Heart left ventricle (tissue), 16 donors: ENCODE data around the gene IFT43. TPM values are rescaled to one million over a fixed set of nuclear protein-coding genes. Genes with fewer than 3 reads are reported as not detected.
A peak's percentile ranks its signal among the peaks of the same experiment; 100 is the strongest.

Experiments
- ATAC-seq, 4 donors: fragments of 200-7000 bp; cut with Tn5 transposase; one replicate each; pipeline ENCODE4 v1.9.1; 2020 to 2022; ENCODE audit warnings: moderate library complexity in 4 of 4, mild to moderate bottlenecking in 3 of 4, moderate number of reproducible peaks in 1 of 4
- DNase-seq, 5 donors: peaks; one replicate each; pipeline ENCODE4 v3.0.0-alpha.2; 2020
- H3K27ac ChIP-seq, 12 donors: fragments of 200-600 bp; sonication (generic) in 4 of 12; one replicate each; pipeline versions ENCODE4 v1.5.0 to v1.8.0; 2016 to 2022; ENCODE audit warnings: mild to moderate bottlenecking in 2 of 12
- H3K27me3 ChIP-seq, 9 donors: fragments of 200-600 bp; sonication (generic) in 2 of 9; one replicate each; pipeline versions ENCODE4 v1.5.1 to v1.8.0; 2016 to 2022; ENCODE audit warnings: mild to moderate bottlenecking in 3 of 9
- H3K36me3 ChIP-seq, 9 donors: fragments of 200-600 bp; sonication (generic) in 2 of 9; one replicate each; pipeline versions ENCODE4 v1.5.0 to v1.8.0; 2018 to 2022; ENCODE audit warnings: mild to moderate bottlenecking in 2 of 9
- H3K4me1 ChIP-seq, 12 donors: fragments of 200-600 bp; sonication (generic) in 4 of 12; one replicate each; pipeline versions ENCODE4 v1.5.0 to v1.8.0; 2016 to 2022; ENCODE audit warnings: mild to moderate bottlenecking in 3 of 12
- H3K4me3 ChIP-seq, 12 donors: fragments of 200-600 bp; sonication (generic) in 4 of 12; one replicate each; pipeline versions ENCODE4 v1.5.0 to v1.8.0; 2017 to 2022; ENCODE audit warnings: mild to moderate bottlenecking in 9 of 12, moderate library complexity in 4 of 12
- H3K9me3 ChIP-seq, 12 donors: fragments of 200-600 bp; sonication (generic) in 4 of 12; one replicate each; pipeline versions ENCODE4 v1.5.0 to v1.8.0; 2016 to 2022; ENCODE audit warnings: mild to moderate bottlenecking in 1 of 12
- CTCF ChIP-seq, 12 donors: fragments of 200-600 bp; sonication (generic) in 4 of 12; IDR thresholded peaks; one replicate each; pipeline versions ENCODE4 v1.5.0 to v1.8.0; 2018 to 2022; ENCODE audit warnings: antibody characterized with exemption in 12 of 12, mild to moderate bottlenecking in 5 of 12
- POLR2A ChIP-seq, 2 donors: fragments of 450-650 bp; IDR thresholded peaks; one replicate each; pipeline ENCODE4 v1.6.1; 2017; ENCODE audit warnings: antibody characterized with exemption in 2 of 2, mild to moderate bottlenecking in 2 of 2, moderate library complexity in 2 of 2
- WGBS, 4 donors: extraction: QIAGEN DNeasy Blood & Tissue Kit in 2 of 4; methylation state at CpG; one replicate each; pipeline versions ENCODE4 v1.1.5 to v1.1.7; 2013 to 2018; 5-methylcytosine and 5-hydroxymethylcytosine counted together
- intact Hi-C, 10 donors: fragments of 100-400 bp; cut with DNase I; formaldehyde crosslinking; loops; one replicate each; pipeline versions ENCODE4 v1.11.1 to v1.14.2; 2022
- polyA plus RNA-seq, 2 donors: library from polyadenylated mRNA; stranded (reverse); fragments of 200-250 nt; gene quantifications; one replicate each; pipeline ENCODE4 v1.2.3, GENCODE V29; 2013
- total RNA-seq, 9 donors: library from RNA; depleted of rRNA in 2 of 9; stranded (reverse); fragments of >200 nt in 2 of 9; fragmentation: NEBNext Ultra II Directional in 3 of 9; extraction: Animal tissue kit (Norgen Biotek cat#: 25700) in 3 of 9; gene quantifications; one replicate each; pipeline versions ENCODE4 v1.1.0 to v1.2.4, GENCODE V29; 2016 to 2023
- donor health status: ischemic (EF 13 %, LVEDD 7.1; RV severe dilation, severe dysfunction).
- donor health status: healthy with polysubstance abuse.
- donor health status: DM: no; HTN: yes; CAD: no.
- donor health status: DM: no; HTN: no; CAD: no.
- donor health status: ischemic (EF 25% LVEDD 6.9; RV normal size, moderate dysfunction).
- donor health status: ischemic (EF 25% LVEDD 5.7; RV mildly dilated, moderate dysfunction).
- donor health status: healthy.
- donor health status: DM: yes; HTN: yes; CAD: no.
- donor health status: ischemic (EF 35%, LVEDD 5.7; RV mildly dilated, moderate dysfunction).
- donor health status: nonischemic (EF 11% LVEDD 7.7; RV severe dilation, severe dysfunction).
- donor health status: DM: yes; HTN: yes; CAD: no.
- donor health status: PGD.
- donor health status: ischemic (EF 29% LVEDD 5.4; RV normal size, mild dysfunction).
- donor health status: nonischemic (EF 23%, LVEDD 6.1; RV moderate dilation, normal function).

The IFT43 gene
- total and polyA plus RNA-seq, 11 donors, result 22.8 to 54.7 (median 30.8) TPM

DNA sequence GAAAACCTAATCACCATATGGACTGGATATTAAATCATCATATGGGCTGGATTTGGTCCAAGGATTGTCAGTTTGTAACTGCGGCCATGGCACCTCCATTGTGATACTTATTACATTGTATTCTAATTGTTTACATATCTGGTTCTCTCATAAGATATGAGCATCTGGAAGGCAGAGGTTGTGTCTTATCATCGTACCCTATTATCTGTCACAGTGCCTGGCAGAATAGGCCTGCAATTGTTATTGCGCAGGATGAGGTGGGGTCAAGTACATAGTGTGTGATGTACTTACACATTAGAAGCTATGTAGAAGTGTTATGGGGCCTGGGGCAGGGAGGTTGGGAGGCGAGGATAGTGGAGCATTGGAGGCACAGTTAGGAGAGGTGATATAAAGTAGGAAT is 4.7 kb downstream of the IFT43 start:
- Histone ChIP-seq H3K27ac (peak overlapping the region in 5 of 12 donors; percentile 55 to 76 (median 73)), H3K27me3 (no peaks in the 10 kb centered on the region), H3K9me3 (no peaks in the 10 kb centered on the region), H3K4me1 (peaks cover 2 to 67% (median 31%) of the 10 kb centered on the region in 12 donors), H3K36me3 (peaks cover 0 to 58% (median 11%) of the 10 kb centered on the region in 9 donors), H3K4me3 (no peak overlapping the region)
- DNase-seq (no peak), ATAC-seq (no peak)
- TF ChIP-seq CTCF (IDR thresholded peaks at IDR 0.05) (no peak), POLR2A (IDR thresholded peaks at IDR 0.05) (no peak)
- intact Hi-C loops, result no loop called here
- 93 to 96% (median 94%) methylated on average over 4 of the region's 4 CpGs for WGBS, 4 donors

DNA sequence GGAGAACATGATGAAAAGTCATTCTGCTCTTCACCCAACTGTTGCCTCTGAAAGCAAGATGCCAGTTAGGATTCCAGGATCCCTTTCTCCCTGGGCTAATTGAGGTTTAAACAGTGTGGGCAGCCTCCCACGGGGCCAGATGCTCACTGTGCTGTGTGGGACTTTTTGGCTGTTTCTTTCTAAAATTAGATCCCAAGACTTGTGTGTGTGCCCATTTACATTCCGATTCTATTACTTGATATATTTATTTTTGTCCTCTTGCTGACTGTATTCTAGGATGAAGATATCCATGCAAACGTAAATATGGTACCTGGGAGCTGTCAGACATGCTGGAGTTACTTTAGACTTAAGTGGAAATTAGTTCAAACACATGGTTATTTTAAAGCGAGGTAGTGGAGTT is 6.2 kb downstream of the IFT43 start:
- Histone ChIP-seq H3K36me3 (peaks cover 0 to 70% (median 12%) of the 10 kb centered on the region in 9 donors), H3K4me1 (peaks cover 0 to 73% (median 30%) of the 10 kb centered on the region in 12 donors), H3K9me3 (no peaks in the 10 kb centered on the region), H3K27me3 (no peaks in the 10 kb centered on the region), H3K27ac (peak overlapping the region in 9 of 12 donors; percentile 11 to 88 (median 59)), H3K4me3 (no peak overlapping the region)
- WGBS, 4 donors, result 50 to 58% (median 57%) methylated on average over 4 of the region's 4 CpGs
- peak in 3 of 4 donors; percentile 27 to 52 (median 30) for ATAC-seq
- DNase-seq, result no peak
- TF ChIP-seq POLR2A (IDR thresholded peaks at IDR 0.05) (no peak), CTCF (IDR thresholded peaks at IDR 0.05) (no peak)
- intact Hi-C loops, result no loop called here

- Histone ChIP-seq H3K9me3 (no peaks in the 10 kb centered on the region), H3K4me3 (no peak overlapping the region), H3K36me3 (peaks cover 0 to 86% (median 29%) of the 10 kb centered on the region in 9 donors), H3K27ac (peak overlapping the region in 8 of 12 donors; percentile 12 to 95 (median 83)), H3K27me3 (no peaks in the 10 kb centered on the region), H3K4me1 (peaks cover 0 to 61% (median 28%) of the 10 kb centered on the region in 12 donors)
- ATAC-seq (peak in 1 of 4 donors; percentile 30), DNase-seq (no peak)
- 94 to 100% (median 95%) methylated on average over 1 of the region's 1 CpG for WGBS, 4 donors
- TF ChIP-seq CTCF (IDR thresholded peaks at IDR 0.05) (peak in 1 of 12 donors; percentile 18), POLR2A (IDR thresholded peaks at IDR 0.05) (no peak)
- intact Hi-C loops, result no loop called here
Measured at GRCh38 chr14:75993567-75994041, 8.0 kb downstream of the IFT43 start.

- Histone ChIP-seq H3K36me3 (peaks cover 0 to 85% (median 41%) of the 10 kb centered on the region in 9 donors), H3K9me3 (no peaks in the 10 kb centered on the region), H3K4me3 (peak overlapping the region in 5 of 12 donors; percentile 3 to 31 (median 17)), H3K27ac (peak overlapping the region; percentile 18 to 95 (median 74)), H3K27me3 (no peaks in the 10 kb centered on the region), H3K4me1 (peaks cover 0 to 55% (median 26%) of the 10 kb centered on the region in 12 donors)
- WGBS, 4 donors, result 34 to 48% (median 41%) methylated on average over 17 of the region's 17 CpGs
- DNase-seq (peak; percentile 69 to 84 (median 82)), ATAC-seq (peak; percentile 76 to 91 (median 86))
- TF ChIP-seq CTCF (IDR thresholded peaks at IDR 0.05) (no peak), POLR2A (IDR thresholded peaks at IDR 0.05) (no peak)
- intact Hi-C loops, result no loop called here
Measured at GRCh38 chr14:75995372-75996041, 9.9 kb downstream of the IFT43 start.
